Subcutaneous adipose tissue (tissue), 4 donors: ENCODE data around the gene HNRNPLL. TPM values are rescaled to one million over a fixed set of nuclear protein-coding genes. Genes with fewer than 3 reads are reported as not detected.

Source experiments
- CTCF ChIP-seq: fragments of 450-650 bp; IDR thresholded peaks from one replicate; pipeline ENCODE4 v1.5.1; 2016; ENCODE audit warnings: low read depth, mild to moderate bottlenecking, control low read depth, antibody characterized with exemption, moderate library complexity
- total RNA-seq, 4 donors: library from RNA; depleted of rRNA; stranded (reverse); fragments of >200 nt; gene quantifications; one replicate each; pipeline ENCODE4 v1.1.0, GENCODE V29; 2016

The HNRNPLL gene
- total RNA-seq, 4 donors from 2014 or later = 38.2 to 66.7 (median 54.1) TPM

DNA sequence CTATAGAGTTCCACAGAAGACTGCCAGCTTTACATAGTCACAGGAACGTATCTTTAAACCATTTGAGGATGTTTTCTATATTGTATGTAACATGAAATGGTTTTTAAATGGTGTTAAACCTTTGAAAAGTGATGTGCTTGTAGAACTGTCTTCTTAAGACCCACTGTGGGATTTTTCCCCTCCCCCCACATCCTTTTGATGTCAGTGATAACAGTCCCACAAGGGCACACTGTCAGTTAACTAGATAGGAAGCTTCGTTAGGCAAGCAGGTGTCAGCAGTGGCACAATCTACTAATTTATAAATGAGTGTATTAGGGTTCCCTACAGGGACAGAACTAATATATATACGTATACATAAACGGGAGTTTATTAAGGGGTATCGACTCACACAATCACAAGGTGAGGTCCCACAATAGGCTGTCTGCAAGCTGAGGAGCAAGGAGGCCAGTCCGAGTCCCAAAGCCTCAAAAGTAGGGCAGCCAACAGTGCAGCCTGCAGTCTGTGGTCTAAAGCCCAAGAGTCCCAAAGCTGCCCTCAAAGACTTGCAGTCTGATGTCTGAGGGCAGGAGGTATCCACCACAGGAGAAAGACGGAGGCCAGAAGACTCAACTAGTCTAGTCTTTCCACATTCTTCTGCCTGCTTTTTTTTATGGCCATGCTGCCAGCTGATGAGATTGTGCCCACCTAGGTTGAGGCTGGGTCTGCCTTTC is 23.8 kb upstream of the HNRNPLL start:
- TF ChIP-seq CTCF = no peak

- TF ChIP-seq CTCF = no peak
Measured at GRCh38 chr2:38622210-38622609, 19.5 kb upstream of the HNRNPLL start.

- no peak for TF ChIP-seq CTCF
Measured at GRCh38 chr2:38621018-38621417, 18.3 kb upstream of the HNRNPLL start.

DNA sequence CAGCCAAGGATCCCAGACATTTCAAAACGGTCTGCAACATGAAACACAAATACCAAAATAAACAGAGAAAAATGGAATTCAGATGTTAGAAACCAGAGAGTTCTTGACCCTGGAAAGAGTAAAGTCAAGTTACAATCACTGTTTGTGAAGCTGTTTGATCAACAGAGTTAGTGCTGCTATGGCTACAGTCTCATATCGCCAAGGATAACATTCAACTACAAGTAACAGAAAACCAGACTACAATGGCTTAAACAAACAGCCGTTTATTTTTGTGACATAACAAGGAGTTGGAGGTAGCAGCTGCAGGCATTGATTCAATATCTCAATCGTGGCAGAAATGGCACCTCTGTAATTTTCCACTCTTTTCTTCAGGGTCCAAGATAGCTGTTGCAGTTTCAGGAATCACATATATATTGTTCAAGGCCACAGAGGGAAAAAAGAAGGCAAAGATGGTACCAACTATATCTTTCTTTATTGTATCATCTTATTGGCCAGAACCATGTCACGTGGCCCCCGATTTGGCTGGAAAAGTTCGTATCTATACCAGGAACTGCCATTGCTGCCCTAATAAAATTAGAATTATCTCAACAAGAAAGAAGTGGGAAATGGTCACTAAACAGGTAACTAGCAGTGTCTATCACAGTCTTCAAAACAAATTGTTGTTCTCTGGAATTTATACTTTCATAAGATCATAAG is 17.7 kb upstream of the HNRNPLL start:
- no peak for TF ChIP-seq CTCF

- TF ChIP-seq CTCF = no peak
Measured at GRCh38 chr2:38619458-38620164, 16.9 kb upstream of the HNRNPLL start.

DNA sequence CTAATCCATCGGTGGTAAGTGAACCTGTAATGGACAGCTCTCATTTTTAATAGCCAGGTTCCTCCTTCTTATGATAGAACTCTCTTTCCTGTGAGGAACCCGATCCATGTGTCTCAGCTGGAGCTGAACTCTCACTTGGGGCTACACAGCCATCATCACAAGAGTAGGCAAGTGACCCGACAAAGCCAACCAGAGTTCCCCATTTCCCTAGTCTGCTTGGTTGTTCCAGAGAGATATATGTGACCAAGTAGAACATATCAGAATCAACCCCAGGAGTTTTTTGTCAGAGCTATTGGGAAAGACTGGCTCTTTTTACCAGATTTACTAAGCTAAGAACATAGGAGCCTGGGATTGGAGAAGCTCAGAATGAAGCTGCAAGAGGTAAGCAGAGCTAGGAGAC is 14.6 kb upstream of the HNRNPLL start:
- TF ChIP-seq CTCF = no peak

GRCh38 chr2:38615237-38615636 is 12.5 kb upstream of the HNRNPLL start:
- no peak for TF ChIP-seq CTCF
